Thoracic aorta (tissue), 2 donors: Measurements from ENCODE around the gene SSTR3. TPM values are rescaled to one million over a fixed set of nuclear protein-coding genes. Genes with fewer than 3 reads are reported as not detected.

Experiments
- ATAC-seq: fragments of 150-250 bp; one replicate; pipeline ENCODE4 v1.8.0; 2017; ENCODE audit warnings: low read depth; ENCODE audit not compliant: insufficient number of reproducible peaks, low FRiP score
- DNase-seq: peaks from one replicate; pipeline ENCODE4 v3.0.0-alpha.2; 2020; ENCODE audit warnings: low spot score
- H3K27ac ChIP-seq, 2 donors: fragments of 200-600 bp; sonication (generic); 1 replicate in 1 of 2; 2 replicates in 1 of 2; pipeline ENCODE4 v1.5.1; 2016; ENCODE audit warnings: mild to moderate bottlenecking in 2 of 2, moderate library complexity in 2 of 2
- H3K27me3 ChIP-seq: fragments of 200-600 bp; sonication (generic); replicated peaks from 2 replicates; pipeline ENCODE4 v1.6.0; 2016; ENCODE audit warnings: mild to moderate bottlenecking; ENCODE audit not compliant: insufficient read depth
- H3K36me3 ChIP-seq: fragments of 200-600 bp; sonication (generic); one replicate; pipeline ENCODE4 v1.5.1; 2016
- H3K4me1 ChIP-seq, 2 donors: fragments of 200-600 bp; sonication (generic); 1 replicate in 1 of 2; 2 replicates in 1 of 2; pipeline versions ENCODE4 v1.5.1 to v1.6.0; 2016; ENCODE audit warnings: low read depth in 2 of 2, mild to moderate bottlenecking in 1 of 2; ENCODE audit not compliant: control insufficient read depth in 1 of 2
- H3K4me3 ChIP-seq: fragments of 200-600 bp; sonication (generic); 2 replicates; pipeline ENCODE4 v1.5.1; 2016; ENCODE audit warnings: mild to moderate bottlenecking
- H3K9me3 ChIP-seq: fragments of 200-600 bp; sonication (generic); 2 replicates; pipeline ENCODE4 v1.5.1; 2016
- CTCF ChIP-seq: fragments of 200-600 bp; sonication (generic); IDR thresholded peaks from one replicate; pipeline ENCODE4 v1.5.1; 2019; ENCODE audit warnings: antibody characterized with exemption
- total RNA-seq, 2 donors: library from RNA; depleted of rRNA; stranded (reverse); fragments of >200 nt; gene quantifications; one replicate each; pipeline versions ENCODE4 v1.1.0 to v1.2.3, GENCODE V29; 2016

SSTR3 gene
- total RNA-seq, 2 donors from 2014 or later: not detected

- Histone ChIP-seq H3K9me3 (no peaks in the 10 kb centered on the region), H3K36me3 (no peaks in the 10 kb centered on the region), H3K27ac (no peak overlapping the region), H3K27me3 (no peaks in the 10 kb centered on the region), H3K4me3 (no peak overlapping the region), H3K4me1 (no peaks in the 10 kb centered on the region)
- no peak for ATAC-seq
- DNase-seq: no peak
- no peak for TF ChIP-seq CTCF
Observed at GRCh38 chr22:37154925-37155712, 57.2 kb downstream of the SSTR3 start.

Other genes starting within 250 kb of the SSTR3 start
- gene TST, start 193.0 kb downstream of the SSTR3 start, total RNA-seq: 10 to 100 TPM in 1 of 2 donors, 1 to 10 TPM in 1; 8.5 to 26.9 TPM
- 100 to 1,000 TPM in 1 of 2 donors, 10 to 100 TPM in 1; 70.1 to 108 TPM for gene MPST, start 192.7 kb downstream of the SSTR3 start, total RNA-seq
- 10 to 100 TPM; 16.7 to 32.4 TPM for gene KCTD17, start 160.7 kb downstream of the SSTR3 start, total RNA-seq
- gene TMPRSS6, start 102.8 kb downstream of the SSTR3 start, total RNA-seq: not detected
- gene IL2RB, start 62.6 kb downstream of the SSTR3 start, total RNA-seq: 10 to 100 TPM in 1 of 2 donors, 1 to 10 TPM in 1; 2.0 to 13.1 TPM
- gene C1QTNF6, start 24.2 kb downstream of the SSTR3 start, total RNA-seq: 1 to 10 TPM; 1.9 to 2.1 TPM
- 10 to 100 TPM; 10.7 to 16.2 TPM for gene RAC2, start 31.8 kb upstream of the SSTR3 start, total RNA-seq
- gene CYTH4, start 70.0 kb upstream of the SSTR3 start, total RNA-seq: 10 to 100 TPM; 50.8 to 78.0 TPM
- gene ELFN2, start 215.0 kb upstream of the SSTR3 start, total RNA-seq: not detected